HepG2 (cell line): ENCODE data around the gene EPS8L3. TPM values are rescaled to one million over a fixed set of nuclear protein-coding genes. Genes with fewer than 3 reads are reported as not detected.

Source experiments
- ARID3A ChIP-seq: IDR thresholded peaks from 2 replicates; pipeline ENCODE4 v1.6.1; 2012; ENCODE audit warnings: low read depth, low read length, improper control_type of control experiment
- CCAR2 ChIP-seq: fragments of 200-400 bp; formaldehyde crosslinking; optimal IDR thresholded peaks from 2 replicates; pipeline ENCODE3; 2018; ENCODE audit warnings: low read depth, mild to moderate bottlenecking, low read length, moderate library complexity
- ESRRA ChIP-seq: sonication (generic); formaldehyde crosslinking; IDR thresholded peaks from 2 replicates; pipeline ENCODE4 v1.5.1; 2020; ENCODE audit warnings: mild to moderate bottlenecking, low read depth, missing genetic modification reagents
- FOSL2 ChIP-seq: sonication (generic); formaldehyde crosslinking; IDR thresholded peaks from 2 replicates; pipeline ENCODE4 v1.4.0; 2020; ENCODE audit warnings: missing genetic modification reagents
- FOXK1 ChIP-seq: sonication (generic); formaldehyde crosslinking; IDR thresholded peaks from 2 replicates; pipeline ENCODE4 v1.4.0; 2020; ENCODE audit warnings: low read depth, missing genetic modification reagents, borderline replicate concordance
- KDM6A ChIP-seq: IDR thresholded peaks from 2 replicates; pipeline ENCODE4 v1.6.1; 2016; ENCODE audit warnings: low read depth
- MIXL1 ChIP-seq: IDR thresholded peaks from 2 replicates; pipeline ENCODE4 v1.6.1; 2016
- NFKB2 ChIP-seq: sonication (generic); formaldehyde crosslinking; IDR thresholded peaks from 2 replicates; pipeline ENCODE4 v1.4.0; 2020; ENCODE audit warnings: missing genetic modification reagents, borderline replicate concordance
- NR2C2 ChIP-seq: sonication (generic); formaldehyde crosslinking; IDR thresholded peaks from 2 replicates; pipeline ENCODE4 v1.4.0; 2020; ENCODE audit warnings: missing genetic modification reagents, mild to moderate bottlenecking, moderate library complexity, borderline replicate concordance
- RARG ChIP-seq: sonication (generic); formaldehyde crosslinking; IDR thresholded peaks from 2 replicates; pipeline ENCODE4 v1.4.0; 2020; ENCODE audit warnings: low read depth, mild to moderate bottlenecking, missing genetic modification reagents
- SNRNP70 ChIP-seq: fragments of 200-400 bp; formaldehyde crosslinking; IDR thresholded peaks from 2 replicates; pipeline ENCODE4 v1.6.1; 2017; ENCODE audit warnings: mild to moderate bottlenecking, low read depth, low read length, moderate library complexity
- STAT5B ChIP-seq: sonication (generic); formaldehyde crosslinking; IDR thresholded peaks from 2 replicates; pipeline ENCODE4 v1.4.0; 2020; ENCODE audit warnings: missing genetic modification reagents
- TCF12 ChIP-seq, 2 experiments: fragments of 450-650 bp in 1 of 2; sonication (generic) in 1 of 2; formaldehyde crosslinking in 1 of 2; IDR thresholded peaks; 2 replicates each; pipeline versions ENCODE4 v1.6.1 to v1.8.0; 2017 to 2022; ENCODE audit warnings: antibody characterized with exemption in 1 of 2, mild to moderate bottlenecking in 1 of 2, missing genetic modification reagents in 1 of 2, moderate library complexity in 1 of 2
- TFAP4 ChIP-seq: sonication (generic); IDR thresholded peaks from 2 replicates; pipeline ENCODE4 v1.6.1; 2016; ENCODE audit warnings: low read depth, borderline replicate concordance
- XBP1 ChIP-seq: sonication (generic); formaldehyde crosslinking; IDR thresholded peaks from 2 replicates; pipeline ENCODE4 v1.5.0; 2020; ENCODE audit warnings: missing genetic modification reagents
- ZNF225 ChIP-seq: sonication (generic); formaldehyde crosslinking; IDR thresholded peaks from 2 replicates; pipeline ENCODE4 v1.4.0; 2020; ENCODE audit warnings: mild to moderate bottlenecking, missing genetic modification reagents
- ZNF235 ChIP-seq: sonication (generic); formaldehyde crosslinking; IDR thresholded peaks from 2 replicates; pipeline ENCODE4 v1.8.1; 2023; ENCODE audit warnings: mild to moderate bottlenecking, missing genetic modification reagents, borderline replicate concordance
- ZNF296 ChIP-seq: sonication (generic); formaldehyde crosslinking; conservative IDR thresholded peaks from 2 replicates; pipeline ENCODE4 v1.5.0; 2020; ENCODE audit warnings: mild to moderate bottlenecking, missing genetic modification reagents
- ZNF572 ChIP-seq: sonication (generic); formaldehyde crosslinking; IDR thresholded peaks from 2 replicates; pipeline ENCODE4 v1.5.1; 2020; ENCODE audit warnings: mild to moderate bottlenecking, missing genetic modification reagents
- ZNF687 ChIP-seq: sonication (generic); formaldehyde crosslinking; IDR thresholded peaks from 2 replicates; pipeline ENCODE4 v1.5.1; 2020; ENCODE audit warnings: mild to moderate bottlenecking, missing genetic modification reagents, moderate library complexity
- ZNF709 ChIP-seq: sonication (generic); formaldehyde crosslinking; IDR thresholded peaks from 2 replicates; pipeline ENCODE4 v1.5.0; 2020; ENCODE audit warnings: mild to moderate bottlenecking, missing genetic modification reagents
- ZNF891 ChIP-seq: sonication (generic); formaldehyde crosslinking; IDR thresholded peaks from 2 replicates; pipeline ENCODE4 v1.5.0; 2020; ENCODE audit warnings: mild to moderate bottlenecking, missing genetic modification reagents
- ZSCAN31 ChIP-seq: sonication (generic); formaldehyde crosslinking; IDR thresholded peaks from 2 replicates; pipeline ENCODE4 v1.5.0; 2020; ENCODE audit warnings: low read depth, mild to moderate bottlenecking, missing genetic modification reagents
- polyA plus RNA-seq, 8 experiments: library from polyadenylated mRNA; depleted of rRNA in 3 of 8; stranded (reverse) in 7 of 8; unstranded in 1 of 8; fragments of >200 nt; fragmentation: Illumina TruSeq in 4 of 8; extraction: Trizol in 4 of 8; gene quantifications; 2 replicates each; pipeline versions ENCODE4 v1.2.1 to v1.2.3, GENCODE V29; 2011 to 2016; ENCODE audit warnings: low read depth in 4 of 8, missing spikeins in 1 of 8, mixed read lengths in 1 of 8; ENCODE audit not compliant: insufficient read depth in 1 of 8
- total RNA-seq, 5 experiments: library from RNA; depleted of rRNA; stranded (reverse); fragments of >200 nt; fragmentation: Illumina TruSeq; extraction: Trizol; gene quantifications; 2 replicates each; pipeline ENCODE4 v1.2.3, GENCODE V29; 2016; ENCODE audit warnings: low read depth in 1 of 5
- TF ChIP-seq, protein P1 (sequence below): fragments of 450-650 bp; IDR thresholded peaks from 2 replicates; pipeline ENCODE4 v1.6.1; 2017

The EPS8L3 gene
- total and polyA plus RNA-seq, 2 of the 13 experiments (the other 11 are each of a cell fraction or from before 2014, with no cell fraction given) = 18.2 to 106 TPM

- TF ChIP-seq ZNF687 (CRISPR knock-in tag) (peak; percentile 57; the same call in 1 of the 2 replicates), ZNF891 (0 out of 2 replicates have a peak, but pooled peaks have one; percentile 13), ZNF235 (CRISPR knock-in tag) (no peak), TFAP4 (no peak), ZNF225 (CRISPR knock-in tag) (0 out of 2 replicates have a peak, but pooled peaks have one; percentile 56), XBP1 (no peak), ARID3A (no peak), MIXL1 (0 out of 2 replicates have a peak, but pooled peaks have one; percentile 28), NFKB2 (CRISPR knock-in tag) (peak; percentile 20; the same call in 1 of the 2 replicates), TCF12 (IDR thresholded peaks at IDR 0.05) (no peak), TCF12 (CRISPR knock-in tag; IDR thresholded peaks at IDR 0.05) (no peak), ZNF709 (CRISPR knock-in tag) (no peak), RARG (no peak), SNRNP70 (no peak), STAT5B (no peak), NR2C2 (CRISPR knock-in tag) (no peak), FOSL2 (CRISPR knock-in tag) (peak; percentile 48), CCAR2 (no peak), ZSCAN31 (CRISPR knock-in tag) (no peak), KDM6A (no peak), FOXK1 (CRISPR knock-in tag) (no peak), ZNF572 (no peak), ZNF296 (CRISPR knock-in tag) (no peak), ESRRA (CRISPR knock-in tag) (no peak)
- TF ChIP-seq, protein P1, sequence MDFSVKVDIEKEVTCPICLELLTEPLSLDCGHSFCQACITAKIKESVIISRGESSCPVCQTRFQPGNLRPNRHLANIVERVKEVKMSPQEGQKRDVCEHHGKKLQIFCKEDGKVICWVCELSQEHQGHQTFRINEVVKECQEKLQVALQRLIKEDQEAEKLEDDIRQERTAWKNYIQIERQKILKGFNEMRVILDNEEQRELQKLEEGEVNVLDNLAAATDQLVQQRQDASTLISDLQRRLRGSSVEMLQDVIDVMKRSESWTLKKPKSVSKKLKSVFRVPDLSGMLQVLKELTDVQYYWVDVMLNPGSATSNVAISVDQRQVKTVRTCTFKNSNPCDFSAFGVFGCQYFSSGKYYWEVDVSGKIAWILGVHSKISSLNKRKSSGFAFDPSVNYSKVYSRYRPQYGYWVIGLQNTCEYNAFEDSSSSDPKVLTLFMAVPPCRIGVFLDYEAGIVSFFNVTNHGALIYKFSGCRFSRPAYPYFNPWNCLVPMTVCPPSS = no peak
Measured at GRCh38 chr1:109776911-109777310, 13.2 kb upstream of the EPS8L3 start (continued).
